Prostate gland (tissue), 2 donors: ENCODE results near the gene SLU7. TPM values are rescaled to one million over a fixed set of nuclear protein-coding genes. Genes with fewer than 3 reads are reported as not detected.

Source experiments
- DNase-seq: peaks from one replicate; pipeline ENCODE4 v3.0.0-alpha.2; 2019; ENCODE audit warnings: low spot score
- H3K27ac ChIP-seq, 2 donors: fragments of 200-600 bp; sonication (generic); 2 replicates each; pipeline ENCODE4 v1.5.1; 2017 to 2019
- H3K27me3 ChIP-seq: fragments of 200-600 bp; sonication (generic); replicated peaks from 2 replicates; pipeline ENCODE4 v1.5.1; 2019; ENCODE audit not compliant: insufficient read depth
- H3K36me3 ChIP-seq, 2 donors: fragments of 200-600 bp; sonication (generic); 1 replicate in 1 of 2; 2 replicates in 1 of 2; pipeline versions ENCODE4 v1.5.1 to v1.8.1; 2017 to 2019
- H3K4me1 ChIP-seq: fragments of 200-600 bp; sonication (generic); replicated peaks from 2 replicates; pipeline ENCODE4 v1.5.1; 2019
- H3K4me3 ChIP-seq, 2 donors: fragments of 200-600 bp; sonication (generic); 2 replicates each; pipeline ENCODE4 v1.5.1; 2017 to 2019
- H3K9me3 ChIP-seq: fragments of 200-600 bp; sonication (generic); 2 replicates; pipeline ENCODE4 v1.5.1; 2017
- POLR2A ChIP-seq: fragments of 450-650 bp; IDR thresholded peaks from one replicate; pipeline ENCODE4 v1.6.1; 2016; ENCODE audit warnings: antibody characterized with exemption, mild to moderate bottlenecking
- POLR2AphosphoS5 ChIP-seq: sonication (generic); formaldehyde crosslinking; IDR thresholded peaks from one replicate; pipeline ENCODE4 v1.6.1; 2017; ENCODE audit warnings: antibody characterized with exemption
- WGBS: methylation state at CpG from one replicate; pipeline ENCODE4 v1.1.5; 2018; 5-methylcytosine and 5-hydroxymethylcytosine counted together
- intact Hi-C: fragments of 100-400 bp; cut with DNase I; formaldehyde crosslinking; loops from one replicate; pipeline ENCODE4 v1.14.2; 2022
- total RNA-seq, 2 donors: library from RNA; depleted of rRNA; stranded (reverse); fragments of >200 nt; gene quantifications; one replicate each; pipeline ENCODE4 v1.1.0, GENCODE V29; 2016
- TF ChIP-seq, protein P1 (sequence below), 4 experiments: fragments of 200-600 bp in 2 of 4; fragments of 450-650 bp in 2 of 4; sonication (generic) in 2 of 4; IDR thresholded peaks; 1 replicate in 3 of 4; 2 replicates in 1 of 4; pipeline ENCODE4 v1.5.1; 2016 to 2019; ENCODE audit warnings: antibody characterized with exemption in 4 of 4, mild to moderate bottlenecking in 2 of 4, moderate library complexity in 2 of 4

The SLU7 gene
- total RNA-seq, 2 donors from 2014 or later: 67.4 to 88.0 TPM

DNA sequence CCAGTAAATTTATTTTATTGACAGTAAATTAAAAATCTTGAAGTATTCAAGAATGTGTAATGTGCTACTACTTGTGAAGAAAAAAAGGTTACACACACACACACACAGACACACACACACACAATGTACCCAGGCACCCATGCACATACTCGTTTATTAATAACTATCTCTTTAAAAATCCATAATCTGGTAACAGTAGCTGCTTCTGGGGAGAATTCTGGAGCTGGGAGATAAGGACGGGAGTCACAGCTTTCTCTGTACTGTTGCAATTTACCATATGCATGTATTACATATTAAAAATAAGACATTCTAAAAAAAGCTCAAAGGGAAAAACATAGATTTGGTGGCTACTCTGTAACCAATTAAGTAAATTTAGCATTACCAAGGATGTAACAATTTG, 40.6 kb downstream of the SLU7 start:
- Histone ChIP-seq H3K27me3 (no peaks in the 10 kb centered on the region), H3K27ac (no peak overlapping the region), H3K9me3 (no peaks in the 10 kb centered on the region), H3K36me3 (no peaks in the 10 kb centered on the region), H3K4me3 (no peak overlapping the region), H3K4me1 (no peaks in the 10 kb centered on the region)
- WGBS: 68% methylated on average over 2 of the region's 2 CpGs
- DNase-seq: no peak
- intact Hi-C loops: no loop called here
- no peak for TF ChIP-seq POLR2AphosphoS5
- TF ChIP-seq, protein P1, sequence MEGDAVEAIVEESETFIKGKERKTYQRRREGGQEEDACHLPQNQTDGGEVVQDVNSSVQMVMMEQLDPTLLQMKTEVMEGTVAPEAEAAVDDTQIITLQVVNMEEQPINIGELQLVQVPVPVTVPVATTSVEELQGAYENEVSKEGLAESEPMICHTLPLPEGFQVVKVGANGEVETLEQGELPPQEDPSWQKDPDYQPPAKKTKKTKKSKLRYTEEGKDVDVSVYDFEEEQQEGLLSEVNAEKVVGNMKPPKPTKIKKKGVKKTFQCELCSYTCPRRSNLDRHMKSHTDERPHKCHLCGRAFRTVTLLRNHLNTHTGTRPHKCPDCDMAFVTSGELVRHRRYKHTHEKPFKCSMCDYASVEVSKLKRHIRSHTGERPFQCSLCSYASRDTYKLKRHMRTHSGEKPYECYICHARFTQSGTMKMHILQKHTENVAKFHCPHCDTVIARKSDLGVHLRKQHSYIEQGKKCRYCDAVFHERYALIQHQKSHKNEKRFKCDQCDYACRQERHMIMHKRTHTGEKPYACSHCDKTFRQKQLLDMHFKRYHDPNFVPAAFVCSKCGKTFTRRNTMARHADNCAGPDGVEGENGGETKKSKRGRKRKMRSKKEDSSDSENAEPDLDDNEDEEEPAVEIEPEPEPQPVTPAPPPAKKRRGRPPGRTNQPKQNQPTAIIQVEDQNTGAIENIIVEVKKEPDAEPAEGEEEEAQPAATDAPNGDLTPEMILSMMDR (IDR thresholded peaks at IDR 0.05): no peak
- TF ChIP-seq POLR2A: no peak

DNA sequence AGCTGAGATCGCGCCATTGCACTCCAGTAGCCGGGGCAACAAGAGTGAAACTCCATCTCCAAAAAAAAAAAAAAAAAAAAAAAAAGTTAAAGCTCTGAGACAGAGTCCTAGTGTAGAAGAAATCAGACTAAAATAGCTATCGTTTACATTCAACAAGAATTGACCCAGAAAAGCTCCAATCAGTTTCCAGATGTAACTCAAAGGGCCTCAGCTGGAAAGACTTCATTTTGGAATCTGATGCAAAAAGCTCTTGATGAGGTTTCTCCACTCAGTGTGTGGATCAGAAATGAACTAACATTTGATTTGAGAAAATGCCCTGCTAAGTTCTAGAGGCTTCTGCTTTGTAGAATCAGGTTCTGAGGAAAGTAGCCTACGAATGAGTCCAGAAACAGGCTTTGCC, 41.2 kb downstream of the SLU7 start:
- TF ChIP-seq POLR2AphosphoS5: no peak
- TF ChIP-seq, protein P1 (IDR thresholded peaks at IDR 0.05): no peak
- TF ChIP-seq POLR2A: no peak
- DNase-seq: no peak
- Histone ChIP-seq H3K27ac (no peak overlapping the region), H3K9me3 (no peaks in the 10 kb centered on the region), H3K36me3 (no peaks in the 10 kb centered on the region), H3K27me3 (no peaks in the 10 kb centered on the region), H3K4me1 (no peaks in the 10 kb centered on the region), H3K4me3 (no peak overlapping the region)
- 81% methylated on average over 5 of the region's 5 CpGs for WGBS
- intact Hi-C loops: no loop called here

GRCh38 chr5:160376416-160376815, 42.5 kb downstream of the SLU7 start:
- Histone ChIP-seq H3K27ac (no peak overlapping the region), H3K27me3 (no peaks in the 10 kb centered on the region), H3K4me1 (no peaks in the 10 kb centered on the region), H3K9me3 (no peaks in the 10 kb centered on the region), H3K4me3 (no peak overlapping the region), H3K36me3 (no peaks in the 10 kb centered on the region)
- intact Hi-C loops: no loop called here
- TF ChIP-seq POLR2A: no peak
- TF ChIP-seq, protein P1 (IDR thresholded peaks at IDR 0.05): no peak
- TF ChIP-seq POLR2AphosphoS5: no peak
- DNase-seq: no peak

DNA sequence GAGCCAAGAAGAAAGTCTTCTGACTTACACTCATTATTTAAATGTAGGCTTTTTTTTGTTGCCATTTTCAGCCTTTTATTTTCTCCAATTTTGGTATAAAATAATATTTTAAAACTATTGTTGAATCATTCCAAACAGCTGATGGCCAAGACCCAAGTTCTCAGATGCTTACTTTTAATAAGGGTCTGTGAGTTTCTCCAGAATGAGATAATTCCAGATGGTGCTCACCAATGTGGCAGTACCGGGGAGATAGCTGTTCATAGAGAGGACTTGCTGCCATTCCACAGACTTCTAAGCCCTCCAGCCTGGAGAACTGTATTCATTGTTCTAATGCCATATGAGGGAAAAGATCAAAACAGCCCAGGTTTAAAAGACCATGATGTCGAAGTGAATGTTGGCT, 43.2 kb downstream of the SLU7 start:
- Histone ChIP-seq H3K27me3 (no peaks in the 10 kb centered on the region), H3K4me1 (no peaks in the 10 kb centered on the region), H3K27ac (no peak overlapping the region), H3K36me3 (no peaks in the 10 kb centered on the region), H3K9me3 (no peaks in the 10 kb centered on the region), H3K4me3 (no peak overlapping the region)
- intact Hi-C loops: no loop called here
- no peak for DNase-seq
- WGBS: 52% methylated on average over 2 of the region's 2 CpGs
- TF ChIP-seq, protein P1 (IDR thresholded peaks at IDR 0.05): no peak
- TF ChIP-seq POLR2A: no peak
- no peak for TF ChIP-seq POLR2AphosphoS5

DNA sequence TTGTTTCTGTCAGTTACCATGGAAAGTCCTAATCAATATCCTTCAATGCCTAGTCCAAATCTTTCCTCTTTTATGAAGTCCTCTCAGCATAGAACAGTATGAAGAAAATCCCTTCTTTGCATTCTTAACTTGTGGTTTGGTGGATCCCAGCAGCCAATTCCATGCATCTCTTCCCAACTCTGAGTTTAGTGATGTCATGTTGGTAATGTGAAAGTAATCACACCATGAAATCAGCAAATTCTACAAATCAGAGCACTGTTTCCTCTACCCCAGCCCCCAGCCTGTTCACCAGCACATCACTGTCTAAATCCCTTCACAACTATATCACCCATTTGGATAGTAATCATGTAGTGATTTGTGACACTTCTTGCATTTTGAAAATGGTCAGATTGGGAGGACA, 43.7 kb downstream of the SLU7 start:
- no peak overlapping the region for H3K4me3 ChIP-seq
- intact Hi-C loops: no loop called here
- no peaks in the 10 kb centered on the region for H3K9me3 ChIP-seq
- H3K27me3 ChIP-seq: no peaks in the 10 kb centered on the region
- H3K36me3 ChIP-seq: no peaks in the 10 kb centered on the region
- H3K4me1 ChIP-seq: no peaks in the 10 kb centered on the region
- no peak overlapping the region for H3K27ac ChIP-seq
- no peak for DNase-seq
- TF ChIP-seq POLR2AphosphoS5: no peak
- no peak for TF ChIP-seq POLR2A
- TF ChIP-seq, protein P1 (IDR thresholded peaks at IDR 0.05): no peak
